Stimulated activated CD4-positive, alpha-beta T cell treated with anti-CD3 and anti-CD28 coated beads, Interleukin-4, amount 100 ng/mL, for 24 hours (primary cell): ENCODE results near the gene MAGEA9B.
A peak's percentile ranks its signal among the peaks of the same experiment; 100 is the strongest.
"Not testable (repeated sequence)": the region's sequence is repeated elsewhere in the genome, so short reads cannot be mapped to it uniquely, and the experiment has no call there.

Source experiments
- DNase-seq: peaks from one replicate; pipeline ENCODE4 v3.0.0-alpha.2; 2020

MAGEA9B gene

DNA sequence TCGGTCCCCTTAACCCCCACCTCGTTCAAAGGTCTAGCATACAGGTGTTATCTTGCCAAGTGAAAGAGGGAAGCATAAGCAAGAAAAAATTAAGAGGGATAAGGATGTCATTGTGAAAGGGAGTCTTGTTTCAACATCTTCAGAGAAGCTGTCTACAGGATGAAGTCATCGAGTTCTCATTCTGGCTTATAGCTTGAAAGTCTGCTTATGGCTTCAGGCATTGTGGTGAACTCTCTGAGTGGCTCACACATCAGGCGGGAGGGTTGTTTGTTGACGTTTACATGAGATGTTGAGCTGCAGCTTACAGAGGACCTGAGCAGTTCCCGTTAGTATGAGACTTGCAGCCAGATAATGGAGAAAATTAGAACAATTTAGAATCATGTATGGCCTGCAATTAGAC lies 16.6 kb downstream of the MAGEA9B start:
- DNase-seq, result no peak

DNA sequence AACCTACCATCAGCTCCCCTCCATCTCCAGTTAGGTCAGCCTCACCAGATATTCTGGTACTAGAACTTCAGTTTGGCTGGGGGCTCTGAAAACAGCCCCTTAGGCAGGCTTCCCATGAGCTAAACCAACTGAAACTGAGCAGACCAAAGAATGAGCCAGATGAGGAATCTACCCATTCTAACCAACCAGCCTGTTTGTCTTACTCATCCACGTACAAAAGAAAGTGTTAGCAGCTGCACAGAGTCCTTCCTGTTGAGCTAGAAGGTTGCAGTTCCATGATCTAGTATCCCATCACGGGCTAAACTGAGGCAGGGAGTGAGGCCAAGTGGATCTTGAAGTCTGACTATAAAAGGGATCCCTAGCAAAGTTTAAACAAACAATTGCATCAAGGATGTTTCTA lies 17.5 kb downstream of the MAGEA9B start:
- DNase-seq, result no peak

DNA sequence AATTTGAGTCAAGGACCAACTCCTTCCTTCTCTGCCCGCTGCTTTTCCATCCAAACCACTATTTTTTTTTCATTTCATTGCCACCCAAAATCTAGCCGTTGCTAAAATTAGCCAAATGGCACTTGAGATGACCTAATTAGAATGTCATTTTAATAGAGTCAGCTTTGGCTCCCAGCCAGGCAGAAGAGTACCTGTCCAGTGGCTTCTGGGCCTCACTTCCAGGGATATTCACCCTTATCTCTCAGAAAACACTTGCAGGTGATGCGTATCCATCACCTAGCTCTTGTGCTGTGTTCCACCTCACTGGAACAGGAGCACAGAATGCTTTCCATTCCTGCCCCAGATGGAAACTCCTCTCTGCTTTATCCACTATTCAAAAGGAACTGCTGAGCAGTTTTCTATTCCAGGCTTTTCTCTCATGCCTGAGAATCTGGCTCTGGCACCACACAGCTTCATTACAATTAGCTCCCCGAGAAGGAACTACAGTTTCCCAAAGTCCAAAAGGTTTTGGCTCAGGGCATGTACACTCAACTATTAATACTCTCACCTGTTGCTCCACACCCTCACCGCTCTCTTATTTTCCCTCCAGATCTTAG lies 18.5 kb downstream of the MAGEA9B start:
- no peak for DNase-seq

DNA sequence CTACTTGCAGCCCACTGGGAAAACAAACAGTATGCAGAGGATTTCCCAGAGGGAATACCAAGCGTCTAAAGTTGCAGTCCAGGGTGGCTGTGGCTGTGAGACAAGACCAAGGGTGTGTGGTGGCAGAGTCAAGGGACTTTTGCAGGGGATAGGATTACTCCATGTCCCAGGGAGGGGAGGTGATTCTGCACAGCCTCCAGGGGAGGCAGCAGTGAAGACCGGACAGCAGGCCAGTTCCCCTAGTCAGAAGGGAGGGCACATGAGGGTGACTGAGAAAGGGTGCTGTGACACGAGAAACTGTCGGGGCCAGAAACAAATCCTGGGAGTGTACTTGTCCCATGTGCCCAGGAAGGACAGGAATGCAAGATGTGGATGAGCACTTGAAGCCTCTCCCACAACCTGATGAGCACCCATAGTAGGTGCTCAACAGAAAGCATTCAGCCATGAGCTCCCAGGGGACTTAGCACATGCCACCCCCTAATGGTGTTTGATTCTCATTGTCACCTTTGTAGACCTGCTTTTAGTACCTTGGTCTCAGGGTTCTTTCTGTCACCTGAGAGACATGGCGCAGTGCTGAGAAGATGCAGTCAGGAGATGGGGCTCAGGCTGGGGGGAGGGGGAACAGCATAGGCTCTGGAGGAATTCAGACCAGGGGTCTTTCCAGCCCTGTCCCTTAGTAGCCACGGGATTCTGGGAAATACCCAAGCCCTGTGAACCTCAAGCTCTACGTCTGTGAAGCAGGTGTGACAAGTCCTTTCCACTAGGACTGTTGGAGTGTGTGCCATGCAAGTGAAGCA lies 19.4 kb downstream of the MAGEA9B start:
- DNase-seq, result no peak

DNA sequence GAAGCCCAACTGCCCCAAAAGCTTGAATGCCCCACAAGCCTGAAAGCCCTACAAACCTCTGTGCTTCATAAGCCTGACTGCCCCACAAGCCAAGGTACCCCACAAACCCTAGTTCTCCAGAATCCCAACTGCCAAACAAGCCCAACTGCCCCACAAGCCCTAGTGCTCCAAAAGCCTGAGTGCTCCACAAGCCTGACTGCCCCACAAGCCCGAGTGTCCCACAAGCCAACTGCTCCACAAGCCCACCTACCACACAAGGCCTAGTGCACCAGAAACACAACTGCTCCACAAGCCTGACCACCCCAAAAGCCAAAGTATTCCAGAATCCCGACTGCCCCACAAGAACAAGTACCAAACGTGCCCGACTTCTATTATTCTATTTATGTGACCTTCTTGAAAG lies 23.9 kb downstream of the MAGEA9B start:
- DNase-seq, result no peak

DNA sequence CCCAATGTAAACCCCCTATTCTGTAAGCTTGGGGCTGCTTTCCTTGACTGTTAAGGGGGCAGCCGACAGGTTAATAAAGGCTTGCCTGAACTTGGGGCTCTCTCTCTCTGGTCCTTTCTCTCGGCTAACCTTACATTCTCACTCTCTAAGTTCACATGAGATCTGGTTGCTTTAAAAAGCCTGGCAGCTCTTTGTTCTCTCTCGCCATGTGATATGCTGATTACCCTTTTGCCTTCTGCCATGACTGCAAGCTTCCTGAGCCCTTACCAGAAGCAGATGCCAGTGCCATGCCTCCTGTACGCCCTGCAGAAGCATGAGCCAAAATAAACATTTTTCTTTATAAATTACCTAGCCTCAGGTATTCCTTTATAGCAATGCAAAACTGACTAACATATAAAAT lies 32.0 kb downstream of the MAGEA9B start:
- DNase-seq, result not testable (repeated sequence)

DNA sequence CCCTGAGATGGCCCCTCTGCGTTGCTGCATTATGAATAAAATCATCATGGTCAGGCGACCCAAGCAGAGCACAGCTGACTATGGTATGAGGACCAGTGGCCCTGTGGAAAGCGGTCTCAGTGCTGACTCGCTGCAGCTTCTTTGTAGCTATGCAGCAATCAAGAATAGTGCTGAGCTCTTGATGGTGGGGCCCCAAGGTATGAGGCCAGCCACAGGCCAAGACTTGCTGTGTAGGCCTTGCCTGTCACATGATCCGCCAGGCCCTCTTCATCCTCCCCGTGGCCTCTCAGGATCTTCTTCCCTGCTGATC lies 35.4 kb downstream of the MAGEA9B start:
- DNase-seq, result not testable (repeated sequence)

DNA sequence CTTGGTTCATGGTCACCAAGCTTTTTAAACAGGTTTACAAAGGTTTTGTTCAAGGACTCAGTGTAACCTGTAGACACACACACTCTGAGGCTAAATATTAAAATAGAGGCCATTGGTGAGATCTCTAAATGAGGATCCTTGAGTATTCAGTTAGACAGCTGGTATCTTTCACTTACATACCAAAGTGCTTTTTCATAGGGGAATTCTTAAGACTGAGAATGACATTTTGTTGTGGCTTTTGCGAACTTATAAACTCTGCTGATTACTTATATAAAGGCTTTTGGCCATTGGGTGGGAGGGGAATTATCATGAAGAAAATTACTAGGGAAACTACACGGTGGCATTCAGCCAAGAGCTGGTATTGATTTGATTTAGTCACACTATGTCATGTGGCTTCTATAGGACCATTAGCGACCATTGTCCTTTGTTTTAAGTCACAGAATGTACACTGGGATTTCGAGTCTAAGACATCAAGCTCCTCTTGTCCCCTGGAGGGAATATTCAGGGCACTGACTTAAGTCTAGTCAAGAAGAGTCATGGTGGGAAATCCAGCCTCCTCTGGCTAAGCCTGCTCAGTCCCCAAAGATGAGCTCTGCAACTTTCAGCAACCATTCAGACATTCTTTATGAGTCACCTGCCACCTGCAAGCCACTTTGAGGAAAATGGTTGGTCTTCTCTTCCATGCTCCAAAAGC lies 35.9 kb downstream of the MAGEA9B start:
- not testable (repeated sequence) for DNase-seq

DNA sequence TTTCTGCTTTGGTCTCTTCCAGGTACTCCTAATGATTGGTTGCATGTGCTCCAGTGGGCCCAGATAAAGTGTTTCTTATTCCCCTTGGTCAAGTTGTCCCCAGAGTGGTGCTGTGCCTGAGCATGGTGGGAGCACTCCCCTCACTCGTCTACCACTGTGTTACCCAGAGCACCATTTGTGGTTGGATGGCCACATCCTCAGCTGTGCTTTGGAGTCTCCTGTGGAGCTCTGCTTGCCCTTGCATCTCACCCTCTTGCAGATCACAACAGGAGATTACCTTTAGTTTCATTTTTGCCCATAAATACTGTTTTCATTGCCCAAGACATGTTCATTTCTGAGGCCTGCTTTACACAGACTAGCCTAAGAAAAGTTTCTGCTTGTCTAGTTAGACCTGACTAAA lies 36.8 kb downstream of the MAGEA9B start:
- DNase-seq, result not testable (repeated sequence)

DNA sequence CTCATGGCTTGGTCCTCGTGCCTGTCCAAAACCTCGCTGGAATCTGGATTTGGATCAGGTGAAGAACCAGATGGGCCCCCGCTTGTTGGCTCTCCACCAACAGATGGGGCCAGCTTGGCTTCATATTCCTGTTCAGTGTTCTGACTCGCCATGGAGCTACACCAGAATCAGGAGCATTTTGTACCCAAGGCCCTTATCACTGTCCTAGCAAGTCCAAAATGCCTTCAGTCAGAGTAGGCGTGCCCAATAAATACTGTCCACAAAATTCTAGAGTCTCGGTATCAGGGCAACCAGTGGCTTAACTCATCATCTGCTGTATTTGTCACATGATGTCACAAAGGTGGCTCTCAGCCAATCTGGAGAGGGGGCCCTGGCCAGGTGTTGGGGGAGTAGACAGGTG lies 37.6 kb downstream of the MAGEA9B start, which contains the start of gene HSFX3:
TSS of gene HSFX3 (minus strand) at position 224 of the 400 bp plus-strand sequence. CDS start at position 152, 72 bp downstream.
- not testable (repeated sequence) for DNase-seq

DNA sequence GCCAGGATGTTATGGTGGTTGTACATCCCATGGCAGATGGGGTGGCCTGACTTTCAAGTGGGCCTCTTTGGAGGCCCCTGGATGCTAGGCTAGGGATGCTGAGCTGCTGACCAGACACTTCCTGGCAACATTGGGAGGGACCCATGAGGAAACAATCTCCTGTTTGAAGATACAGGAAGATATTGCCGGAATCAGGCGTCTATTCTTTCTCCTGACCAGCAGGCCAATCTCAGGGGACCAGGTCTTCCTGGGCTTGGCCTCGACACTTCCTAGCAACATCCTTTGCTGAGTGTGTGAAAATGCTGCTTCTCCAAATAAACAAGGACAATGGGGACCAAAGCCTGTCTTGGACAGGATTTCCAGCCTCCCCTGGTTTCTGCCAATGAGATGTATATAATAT lies 39.5 kb downstream of the MAGEA9B start:
- not testable (repeated sequence) for DNase-seq

DNA sequence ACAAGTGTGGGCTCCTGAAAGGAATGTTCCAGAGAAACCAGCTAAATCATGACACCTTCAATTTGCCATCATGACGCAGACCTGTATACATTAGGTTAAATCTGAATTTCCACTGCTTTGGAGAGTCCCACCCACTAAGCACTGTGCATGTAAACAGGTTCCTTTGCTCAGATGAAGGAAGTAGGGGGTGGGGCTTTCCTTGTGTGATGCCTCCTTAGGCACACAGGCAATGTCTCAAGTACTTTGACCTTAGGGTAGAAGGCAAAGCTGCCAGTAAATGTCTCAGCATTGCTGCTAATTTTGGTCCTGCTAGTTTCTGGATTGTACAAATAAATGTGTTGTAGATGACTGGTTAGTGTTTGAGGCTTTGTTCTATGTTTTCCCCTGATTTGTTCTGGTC lies 40.3 kb downstream of the MAGEA9B start:
- DNase-seq, result not testable (repeated sequence)

DNA sequence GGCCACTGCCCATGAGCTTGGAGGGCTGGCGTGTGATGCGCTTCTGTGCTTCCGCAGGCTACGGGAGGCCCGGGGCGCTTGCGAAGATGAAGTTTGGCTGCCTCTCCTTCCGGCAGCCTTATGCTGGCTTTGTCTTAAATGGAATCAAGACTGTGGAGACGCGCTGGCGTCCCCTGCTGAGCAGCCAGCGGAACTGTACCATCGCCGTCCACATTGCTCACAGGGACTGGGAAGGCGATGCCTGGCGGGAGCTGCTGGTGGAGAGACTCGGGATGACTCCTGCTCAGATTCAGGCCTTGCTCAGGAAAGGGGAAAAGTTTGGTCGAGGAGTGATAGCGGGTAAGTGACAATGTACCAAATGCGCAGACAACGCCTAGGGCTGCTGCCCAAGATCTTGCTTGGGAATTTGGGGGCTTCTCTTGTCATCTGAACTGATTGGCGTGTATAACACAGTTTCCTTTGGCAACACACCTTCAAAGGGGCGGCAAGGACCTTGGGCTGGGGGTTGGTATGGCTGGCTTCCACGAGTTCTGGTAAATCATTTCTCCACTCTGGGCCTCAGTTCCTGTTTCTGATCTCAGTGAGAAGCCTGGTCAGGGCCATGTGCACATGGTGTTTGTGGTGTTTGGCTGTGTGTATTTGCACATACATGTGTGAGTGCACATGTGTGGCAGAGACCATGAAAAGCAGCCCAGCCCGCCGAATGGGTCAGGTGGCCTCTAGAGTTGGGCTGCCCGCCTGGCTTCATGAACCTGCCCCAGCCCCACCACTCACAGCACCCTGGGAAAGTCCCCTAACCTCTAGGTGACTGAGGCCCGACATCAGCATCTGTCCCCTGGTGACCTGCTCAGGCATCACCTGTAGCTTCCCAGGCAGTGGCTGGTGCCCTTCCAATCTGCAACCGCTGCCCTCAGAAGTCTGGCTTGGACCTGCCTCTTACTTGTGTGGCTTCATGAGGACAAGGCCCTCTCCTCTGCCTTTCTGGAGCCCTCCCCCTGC lies 41.4 kb downstream of the MAGEA9B start:
- not testable (repeated sequence) for DNase-seq

DNA sequence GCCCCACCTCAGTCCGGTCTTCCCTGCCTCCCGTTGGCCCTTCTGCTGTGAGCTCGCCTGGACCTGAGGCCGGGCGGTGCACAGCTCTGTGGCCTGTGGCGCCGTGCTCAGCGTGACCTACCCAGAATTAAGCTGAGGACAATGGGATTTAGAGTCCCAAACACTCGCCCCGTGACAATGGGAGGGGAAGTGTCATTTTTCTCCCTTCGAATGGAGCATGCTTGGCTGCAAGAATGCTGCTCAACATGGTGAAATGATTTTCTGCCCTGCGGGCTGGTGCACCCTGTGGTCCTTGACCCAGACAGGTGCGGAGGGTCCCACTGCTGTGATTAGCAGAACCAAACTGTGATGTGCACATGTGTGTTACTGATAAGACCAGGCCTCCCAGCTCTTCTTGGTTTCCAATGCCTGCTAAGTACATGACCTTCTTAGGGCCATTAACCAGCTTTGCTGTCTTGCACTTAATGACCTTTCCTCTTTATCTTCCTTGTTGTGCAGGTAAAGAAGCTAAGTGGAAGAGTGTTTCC lies 45.7 kb downstream of the MAGEA9B start:
- no peak for DNase-seq

DNA sequence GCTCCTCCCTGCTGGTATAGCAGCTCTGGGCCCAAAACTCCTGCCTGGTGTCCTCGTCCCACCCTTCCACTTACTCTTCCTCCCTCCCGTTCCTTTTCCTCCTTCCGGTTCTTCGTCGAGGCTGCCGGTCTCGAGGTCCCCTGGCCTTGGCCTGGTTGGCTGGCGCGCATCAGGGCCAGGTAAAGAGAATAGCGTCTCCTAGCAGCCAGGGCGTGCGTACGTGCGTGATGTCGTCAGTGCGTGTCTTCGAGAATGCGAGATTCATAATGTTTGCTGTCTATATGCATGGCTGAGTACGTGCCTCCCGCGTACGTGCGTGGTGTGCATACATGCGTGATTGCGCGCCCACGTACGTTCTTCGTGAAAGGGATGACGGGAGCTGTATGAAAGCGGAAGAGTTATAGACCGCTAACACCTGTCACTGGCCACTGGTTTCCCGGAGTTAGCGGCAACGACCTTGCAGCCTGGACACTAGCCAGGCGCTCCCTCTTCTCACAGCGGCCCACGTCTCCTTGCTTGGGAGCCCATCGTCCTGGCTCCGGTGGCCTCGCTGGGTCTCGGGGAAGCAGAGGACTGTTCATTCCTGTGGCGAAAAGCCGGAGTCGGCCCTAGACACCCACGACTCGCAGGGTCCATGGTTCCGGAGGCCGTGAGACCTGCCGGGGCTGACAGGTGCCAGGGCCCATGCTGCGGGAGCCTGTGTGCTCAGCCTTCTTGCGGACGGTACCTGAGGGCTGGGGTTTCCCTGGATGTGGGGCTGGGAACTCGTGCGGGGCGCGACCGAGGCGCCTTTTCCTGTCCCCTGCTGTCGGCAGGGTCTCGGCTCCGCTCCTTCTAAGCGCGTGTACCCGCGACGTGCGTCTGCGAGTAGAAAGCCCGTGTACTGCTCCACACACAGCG lies 46.4 kb downstream of the MAGEA9B start, which contains the start of gene EOLA1:
TSS of gene EOLA1 (plus strand) at position 392 of the 900 bp plus-strand sequence. CDS start 4,619 bp downstream, outside the sequence.
- DNase-seq, result peak; percentile 91

DNA sequence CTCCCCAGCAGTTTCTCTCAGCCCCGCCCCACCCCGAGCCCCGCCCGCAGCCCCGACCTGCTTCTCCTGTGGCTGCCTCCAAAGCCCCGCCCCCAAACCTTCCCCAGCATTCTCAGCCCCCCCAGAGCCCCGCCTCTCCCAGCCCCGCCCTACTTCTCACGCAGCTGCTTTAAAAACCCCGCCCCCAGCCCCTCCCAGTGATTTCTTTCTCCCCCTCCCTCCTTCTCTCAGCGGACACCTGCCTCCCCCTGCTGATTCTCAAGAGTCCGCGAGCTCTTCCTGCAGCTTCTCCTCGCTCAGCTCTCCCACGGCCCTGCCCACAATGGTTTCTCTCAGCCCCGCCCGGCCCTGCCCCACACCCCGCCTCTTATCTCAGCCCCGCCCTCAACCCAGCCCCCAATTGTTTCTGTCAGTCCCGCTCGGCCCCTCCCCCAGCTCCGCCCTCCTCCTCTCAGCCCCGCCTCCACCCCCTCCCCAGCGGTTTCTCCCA lies 47.1 kb downstream of the MAGEA9B start:
- peak; percentile 87 for DNase-seq

DNA sequence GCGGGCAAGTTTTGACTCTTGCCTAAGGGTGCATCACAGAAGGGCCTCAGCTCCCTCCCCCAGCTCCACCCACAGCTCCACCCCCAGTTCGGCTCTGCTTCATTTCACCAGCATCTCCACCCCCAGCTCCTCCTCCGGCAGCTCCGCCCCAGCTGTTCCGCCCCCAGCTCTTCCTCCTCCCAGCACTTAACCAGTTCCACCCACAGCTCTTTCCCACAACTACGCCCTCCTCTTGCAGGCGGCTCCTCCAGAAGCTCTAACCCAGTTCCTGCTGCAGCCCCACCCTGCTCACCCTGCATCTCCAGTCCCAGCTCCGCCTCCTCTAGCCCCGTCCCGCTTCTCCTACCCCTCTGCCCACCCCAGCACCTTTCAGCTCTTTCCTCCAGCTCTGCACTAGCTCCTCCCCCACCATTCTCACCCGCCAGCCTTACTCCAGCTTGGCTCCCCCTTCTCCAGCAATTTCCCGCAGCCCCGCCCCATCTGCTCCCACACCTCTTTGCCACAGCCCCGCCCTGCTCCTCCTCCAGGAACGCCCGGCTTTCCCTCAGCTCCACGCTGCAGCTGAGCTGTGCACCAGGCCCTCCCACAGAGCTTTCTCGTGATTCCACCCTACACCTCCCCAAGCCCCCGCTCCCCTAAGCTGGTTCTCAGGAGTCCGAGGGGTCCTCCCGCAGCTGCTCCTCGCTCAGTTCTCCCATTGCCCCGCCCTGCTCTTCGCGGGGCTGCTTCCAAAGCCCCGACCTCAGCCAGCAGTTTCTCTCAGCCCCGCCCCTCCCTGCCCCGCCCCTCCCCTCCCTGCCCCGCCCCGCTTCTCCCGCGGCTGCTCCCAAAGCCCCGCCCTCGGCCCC lies 47.8 kb downstream of the MAGEA9B start:
- DNase-seq, result peak; percentile 77

DNA sequence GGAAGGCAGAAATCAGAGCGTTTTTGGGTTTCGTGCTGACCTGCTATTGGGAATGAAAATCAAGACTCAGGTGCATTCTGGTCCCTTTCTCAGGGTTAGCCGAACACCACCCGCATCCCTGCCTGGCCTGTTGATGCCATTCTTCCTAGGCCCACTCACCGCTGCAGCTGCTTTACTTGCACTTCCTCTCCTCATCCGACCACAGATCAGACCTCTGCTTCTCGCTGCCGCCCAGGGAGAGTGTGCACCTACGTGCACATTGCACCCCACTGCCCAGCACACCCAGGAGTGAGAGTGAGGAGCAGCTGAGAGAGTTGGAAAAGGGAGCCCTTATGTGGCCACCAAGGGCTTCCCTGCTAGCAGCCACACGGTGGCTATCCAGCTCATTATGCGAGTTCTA lies 49.8 kb downstream of the MAGEA9B start:
- not testable (repeated sequence) for DNase-seq

DNA sequence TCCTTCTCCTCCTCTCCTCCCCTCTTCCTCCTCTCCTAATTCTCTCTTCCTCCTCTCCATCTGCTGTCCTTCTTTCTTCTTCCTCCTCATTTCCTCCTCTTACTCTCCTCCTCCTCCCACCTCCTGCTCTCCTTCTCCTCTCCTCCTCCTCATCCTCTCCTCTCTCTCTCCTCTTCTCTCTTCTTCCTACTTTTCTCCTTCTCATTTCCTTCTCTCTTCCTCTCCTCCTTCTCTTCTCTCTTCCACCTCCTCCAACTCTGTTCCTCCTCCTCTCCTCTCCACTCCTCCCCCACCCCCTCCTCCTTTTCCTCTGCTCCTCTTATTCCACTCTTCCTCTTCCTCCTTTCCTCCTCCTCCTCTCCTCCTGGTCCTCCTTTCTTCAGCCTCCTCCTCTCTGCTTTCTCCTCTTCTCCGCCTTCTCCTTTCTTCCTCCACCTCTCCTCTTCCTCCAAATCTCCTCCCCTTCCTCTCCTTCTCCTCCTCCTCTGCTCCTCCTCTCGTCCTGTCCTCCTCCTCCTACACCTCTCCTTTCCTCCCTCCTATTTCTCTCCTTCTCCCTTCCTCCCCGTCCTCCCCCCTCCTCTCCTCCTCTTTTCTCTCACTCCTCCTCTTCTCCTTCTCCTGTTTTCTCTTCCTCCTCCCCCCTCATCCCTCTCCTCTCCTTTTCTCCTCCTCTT lies 52.2 kb downstream of the MAGEA9B start:
- not testable (repeated sequence) for DNase-seq
